Retinal pigment epithelial cell (primary cell): Measurements from ENCODE around the gene TPCN2.

Source experiments
- DNase-seq: peaks from one replicate; pipeline ENCODE4 v3.0.0-alpha.2; 2010; ENCODE audit warnings: low read depth
- H3K4me3 ChIP-seq: 2 replicates; pipeline ENCODE4 v1.5.1; 2011; ENCODE audit warnings: mild to moderate bottlenecking, low read length, control low read depth, moderate library complexity
- TF ChIP-seq, protein P1 (sequence below): conservative IDR thresholded peaks from 2 replicates; pipeline ENCODE4 v1.5.1; 2011; ENCODE audit warnings: low read depth, low read length, control low read depth, inconsistent platforms

Gene TPCN2

DNA sequence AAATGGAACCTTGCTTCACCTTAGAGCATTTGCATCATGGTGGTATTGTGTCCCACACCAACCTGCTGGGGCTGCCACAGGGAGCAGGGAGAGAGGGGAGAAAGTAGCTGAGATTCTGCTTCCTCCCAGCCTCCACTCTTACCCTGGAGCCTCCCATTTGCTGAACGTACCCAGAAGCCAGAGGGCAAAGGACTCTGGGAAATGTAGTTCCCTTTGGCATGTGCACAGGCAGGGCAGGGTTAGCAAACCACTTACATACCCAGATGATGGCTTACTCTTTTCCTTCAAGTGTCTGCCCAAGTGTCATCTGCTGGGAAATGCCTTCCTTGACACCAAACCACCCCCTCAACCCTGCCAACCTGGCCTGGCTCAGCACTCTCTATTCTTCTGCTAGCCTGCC lies 123.9 kb downstream of the TPCN2 start:
- no peak for DNase-seq
- no peak overlapping the region for H3K4me3 ChIP-seq
- TF ChIP-seq, protein P1, sequence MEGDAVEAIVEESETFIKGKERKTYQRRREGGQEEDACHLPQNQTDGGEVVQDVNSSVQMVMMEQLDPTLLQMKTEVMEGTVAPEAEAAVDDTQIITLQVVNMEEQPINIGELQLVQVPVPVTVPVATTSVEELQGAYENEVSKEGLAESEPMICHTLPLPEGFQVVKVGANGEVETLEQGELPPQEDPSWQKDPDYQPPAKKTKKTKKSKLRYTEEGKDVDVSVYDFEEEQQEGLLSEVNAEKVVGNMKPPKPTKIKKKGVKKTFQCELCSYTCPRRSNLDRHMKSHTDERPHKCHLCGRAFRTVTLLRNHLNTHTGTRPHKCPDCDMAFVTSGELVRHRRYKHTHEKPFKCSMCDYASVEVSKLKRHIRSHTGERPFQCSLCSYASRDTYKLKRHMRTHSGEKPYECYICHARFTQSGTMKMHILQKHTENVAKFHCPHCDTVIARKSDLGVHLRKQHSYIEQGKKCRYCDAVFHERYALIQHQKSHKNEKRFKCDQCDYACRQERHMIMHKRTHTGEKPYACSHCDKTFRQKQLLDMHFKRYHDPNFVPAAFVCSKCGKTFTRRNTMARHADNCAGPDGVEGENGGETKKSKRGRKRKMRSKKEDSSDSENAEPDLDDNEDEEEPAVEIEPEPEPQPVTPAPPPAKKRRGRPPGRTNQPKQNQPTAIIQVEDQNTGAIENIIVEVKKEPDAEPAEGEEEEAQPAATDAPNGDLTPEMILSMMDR: no peak

DNA sequence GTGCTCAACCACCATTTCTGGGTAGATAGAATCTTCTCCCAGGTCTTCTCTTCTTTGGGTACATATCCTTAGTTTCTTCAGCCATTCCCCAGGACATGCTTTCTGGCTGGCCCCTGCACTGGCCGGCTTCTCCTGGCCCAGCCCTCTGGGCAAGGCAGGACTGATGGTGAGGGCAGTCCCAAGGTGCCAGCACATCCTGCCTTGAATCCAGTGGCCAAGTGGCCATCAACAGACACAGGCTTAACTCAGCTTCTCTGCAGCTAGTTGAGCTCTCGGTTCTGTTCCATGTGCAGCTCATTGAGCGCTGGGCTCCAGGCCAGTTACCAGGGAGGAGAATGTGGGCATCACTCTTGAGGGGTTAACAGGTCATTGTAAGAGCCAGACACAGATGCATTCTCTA lies 124.6 kb downstream of the TPCN2 start:
- TF ChIP-seq, protein P1: no peak
- no peak for DNase-seq

DNA sequence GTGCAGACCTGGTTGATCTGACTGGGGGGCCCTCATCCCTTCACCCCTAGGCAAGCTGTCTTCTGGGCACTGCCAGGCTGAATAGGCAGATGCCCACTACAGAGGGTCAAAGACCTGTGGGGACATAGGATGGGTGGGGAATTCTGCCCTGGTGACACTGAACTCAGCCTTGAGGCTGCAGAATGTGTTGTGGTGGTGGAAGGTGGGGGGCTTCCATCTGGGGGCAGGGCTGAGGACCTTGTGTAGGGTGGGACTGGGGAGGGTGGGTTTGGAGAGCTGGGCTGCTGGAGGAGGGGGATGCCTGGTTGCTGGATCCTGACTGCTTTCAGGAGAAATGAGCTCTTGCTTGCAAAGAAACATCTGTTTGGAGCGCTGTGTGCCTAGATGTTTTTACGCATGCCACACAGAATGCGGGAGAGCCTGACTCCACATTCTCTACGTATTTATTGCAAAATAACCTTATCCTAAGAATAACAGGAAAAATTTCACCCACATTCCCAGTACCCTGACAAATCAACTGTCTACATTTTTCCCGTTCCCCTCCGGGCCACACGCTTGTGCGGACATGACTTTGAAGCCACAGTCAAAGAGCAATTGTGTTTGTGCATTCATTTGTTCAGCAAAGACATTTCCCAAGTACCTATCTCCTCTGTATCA lies 125.3 kb downstream of the TPCN2 start:
- DNase-seq: no peak
- TF ChIP-seq, protein P1: no peak

More for the DNA sequence above, 124.6 kb downstream of the TPCN2 start:
- no peak overlapping the region for H3K4me3 ChIP-seq

DNA sequence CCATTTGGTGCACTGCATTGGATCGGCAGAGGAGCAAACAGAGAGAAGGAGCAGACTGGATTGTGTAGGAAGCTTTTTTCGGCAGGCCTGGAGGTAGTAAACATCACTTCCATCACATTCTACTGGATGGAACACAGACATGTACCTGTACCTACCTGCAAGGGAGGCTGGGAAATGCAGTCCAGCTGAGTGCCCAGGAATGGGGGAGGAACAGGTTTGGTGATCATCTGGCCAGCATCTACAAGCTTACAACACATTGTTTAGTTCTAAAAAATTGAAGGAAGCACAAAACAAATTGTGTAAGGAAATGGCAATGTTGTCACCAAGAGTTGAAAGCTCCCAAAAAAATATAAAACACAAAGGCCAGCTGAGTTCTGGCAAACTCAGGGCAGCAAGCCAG lies 126.1 kb downstream of the TPCN2 start:
- no peak overlapping the region for H3K4me3 ChIP-seq
- TF ChIP-seq, protein P1: no peak
- DNase-seq: no peak

More for the DNA sequence above, 125.3 kb downstream of the TPCN2 start:
- no peak overlapping the region for H3K4me3 ChIP-seq

DNA sequence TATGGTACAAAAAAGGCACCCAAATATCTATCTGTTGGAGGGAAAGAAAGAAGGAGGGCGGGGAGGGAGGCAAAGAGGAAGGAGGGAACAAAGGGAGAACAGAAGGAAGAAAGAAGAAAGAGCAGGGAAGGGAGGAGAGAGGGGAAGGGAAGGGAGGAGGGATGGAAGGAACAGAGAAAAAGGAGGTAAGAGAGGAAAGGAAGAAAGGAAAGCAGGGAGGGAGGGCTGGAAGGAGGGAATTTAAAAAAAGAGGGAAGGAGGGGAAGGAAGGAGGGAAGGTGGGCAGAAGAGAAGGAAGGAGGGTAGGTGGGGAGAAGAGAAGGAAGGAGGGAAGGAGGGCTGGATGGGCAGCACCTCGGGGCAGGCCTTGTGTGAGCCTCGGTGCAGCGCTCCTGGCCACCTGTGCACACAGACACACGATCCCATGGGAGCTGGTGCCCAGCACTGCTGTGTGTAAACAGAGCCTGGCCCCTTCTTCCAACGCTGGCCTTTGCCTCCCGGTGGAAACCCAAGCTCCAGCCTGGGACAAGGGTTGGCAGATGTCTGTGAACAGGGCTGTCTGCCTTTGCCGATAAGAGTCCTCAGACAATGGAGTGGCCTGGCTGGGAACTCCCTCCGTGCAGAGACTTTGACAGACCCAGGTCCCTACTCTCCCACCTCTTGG lies 130.2 kb downstream of the TPCN2 start:
- TF ChIP-seq, protein P1: no peak
- DNase-seq: no peak

DNA sequence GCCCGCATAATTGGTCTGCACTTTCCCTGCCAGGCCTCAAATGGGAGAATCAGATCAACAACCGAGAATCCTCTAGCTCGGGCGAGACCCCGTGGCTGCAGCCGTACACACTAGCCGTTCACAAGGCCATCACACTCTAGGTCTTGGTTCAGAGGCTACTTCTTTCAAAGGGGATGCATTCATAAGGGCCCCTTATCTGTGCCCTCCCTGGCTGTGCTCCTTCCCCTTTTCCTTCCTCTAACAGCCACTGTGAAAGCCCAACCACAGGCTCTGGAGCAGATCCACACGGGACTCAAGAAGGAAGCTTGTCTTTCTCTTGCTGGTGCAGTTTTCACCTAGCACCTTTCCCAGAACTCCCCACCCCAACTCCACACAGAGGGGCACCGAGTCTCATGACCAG lies 131.5 kb downstream of the TPCN2 start:
- DNase-seq: no peak
- H3K4me3 ChIP-seq: no peak overlapping the region
- TF ChIP-seq, protein P1: no peak

More for the DNA sequence above, 130.2 kb downstream of the TPCN2 start:
- no peak overlapping the region for H3K4me3 ChIP-seq

DNA sequence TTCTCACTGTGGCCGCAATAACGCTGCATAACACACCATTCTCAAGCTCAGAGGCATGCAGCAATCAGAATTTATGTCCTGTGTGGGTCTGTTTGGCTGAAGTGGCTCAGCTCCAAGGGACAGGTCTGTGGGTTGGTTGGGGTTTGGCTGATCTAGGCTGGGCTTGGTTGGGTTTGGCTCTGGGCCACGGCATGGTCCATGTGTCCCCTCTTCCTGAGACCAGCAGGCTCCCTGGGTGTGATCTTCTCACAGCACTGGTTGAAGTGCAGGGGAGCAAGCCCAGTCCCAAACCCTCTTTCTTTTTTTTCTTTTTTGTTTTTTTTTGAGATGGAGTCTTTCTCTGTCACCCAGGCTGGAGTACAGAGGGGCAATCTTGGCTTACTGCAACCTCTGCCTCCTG lies 132.0 kb downstream of the TPCN2 start:
- no peak for DNase-seq
- H3K4me3 ChIP-seq: no peak overlapping the region
- TF ChIP-seq, protein P1: no peak
